Trophoblast cell (in vitro differentiated cells and primary cell): ENCODE results near the gene NBPF12.
A peak's percentile ranks its signal among the peaks of the same experiment; 100 is the strongest.
"Not testable (repeated sequence)": the region's sequence is repeated elsewhere in the genome, so short reads cannot be mapped to it uniquely, and the experiment has no call there.

Source experiments
- DNase-seq, 2 donors: peaks; one replicate each; pipeline ENCODE4 v3.0.0-alpha.2; 2016
- H2AFZ ChIP-seq: 2 replicates; pipeline ENCODE4 v1.6.1; 2013; ENCODE audit warnings: low read length, moderate library complexity, mild to moderate bottlenecking; ENCODE audit not compliant: insufficient read depth, poor library complexity
- H2AK5ac ChIP-seq: 2 replicates; pipeline ENCODE4 v1.6.1; 2013; ENCODE audit warnings: mild to moderate bottlenecking, low read length
- H2BK120ac ChIP-seq: 2 replicates; pipeline ENCODE4 v1.6.1; 2013; ENCODE audit warnings: low read length, mild to moderate bottlenecking, moderate library complexity; ENCODE audit not compliant: insufficient read depth, poor library complexity
- H2BK12ac ChIP-seq: 2 replicates; pipeline ENCODE4 v1.6.1; 2013; ENCODE audit warnings: mild to moderate bottlenecking, low read length, moderate library complexity
- H2BK5ac ChIP-seq: 2 replicates; pipeline ENCODE4 v1.6.1; 2013; ENCODE audit warnings: low read length, low read depth, moderate library complexity, mild to moderate bottlenecking; ENCODE audit not compliant: poor library complexity
- H3K14ac ChIP-seq: 2 replicates; pipeline ENCODE4 v1.6.1; 2013; ENCODE audit warnings: mild to moderate bottlenecking, low read length
- H3K18ac ChIP-seq: 2 replicates; pipeline ENCODE4 v1.6.1; 2013; ENCODE audit warnings: mild to moderate bottlenecking, low read length
- H3K23ac ChIP-seq: 2 replicates; pipeline ENCODE4 v1.6.1; 2013; ENCODE audit warnings: low read length
- H3K27ac ChIP-seq: 2 replicates; pipeline ENCODE4 v1.5.1; 2013; ENCODE audit warnings: low read depth, mild to moderate bottlenecking, inconsistent platforms, low read length, moderate library complexity
- H3K27me3 ChIP-seq: 2 replicates; pipeline ENCODE4 v1.6.1; 2013; ENCODE audit warnings: inconsistent platforms, mild to moderate bottlenecking, low read length, moderate library complexity; ENCODE audit not compliant: insufficient read depth
- H3K36me3 ChIP-seq, 2 experiments: 1 replicate in 1 of 2; 2 replicates in 1 of 2; pipeline ENCODE4 v1.6.1; 2013; ENCODE audit warnings: low read length in 2 of 2, mild to moderate bottlenecking in 2 of 2, moderate library complexity in 1 of 2; ENCODE audit not compliant: insufficient read depth in 2 of 2, control insufficient read depth in 1 of 2
- H3K4ac ChIP-seq: 2 replicates; pipeline ENCODE4 v1.6.1; 2013; ENCODE audit warnings: low read depth, mild to moderate bottlenecking, low read length, moderate library complexity
- H3K4me1 ChIP-seq, 2 experiments: 1 replicate in 1 of 2; 2 replicates in 1 of 2; pipeline ENCODE4 v1.6.1; 2013; ENCODE audit warnings: low read length in 2 of 2, mild to moderate bottlenecking in 2 of 2, moderate library complexity in 1 of 2; ENCODE audit not compliant: insufficient read depth in 2 of 2, control insufficient read depth in 1 of 2
- H3K4me2 ChIP-seq: 2 replicates; pipeline ENCODE4 v1.6.1; 2013; ENCODE audit warnings: inconsistent platforms, mild to moderate bottlenecking, low read length, moderate library complexity
- H3K4me3 ChIP-seq: 2 replicates; pipeline ENCODE4 v1.5.1; 2013; ENCODE audit warnings: mild to moderate bottlenecking, low read depth, low read length, inconsistent platforms
- H3K79me1 ChIP-seq: one replicate; pipeline ENCODE4 v1.6.1; 2013; ENCODE audit warnings: low read length
- H3K79me2 ChIP-seq: 2 replicates; pipeline ENCODE4 v1.6.1; 2013; ENCODE audit warnings: low read length, mild to moderate bottlenecking; ENCODE audit not compliant: control insufficient read depth, insufficient read depth, poor library complexity
- H3K9ac ChIP-seq: 2 replicates; pipeline ENCODE4 v1.6.1; 2013; ENCODE audit warnings: mild to moderate bottlenecking, low read length
- H3K9me3 ChIP-seq: 2 replicates; pipeline ENCODE4 v1.6.1; 2013; ENCODE audit warnings: low read depth, mild to moderate bottlenecking, control low read depth, inconsistent platforms, low read length; ENCODE audit not compliant: insufficient read depth
- H4K12ac ChIP-seq: 2 replicates; pipeline ENCODE4 v1.6.1; 2013; ENCODE audit warnings: low read depth, mild to moderate bottlenecking, low read length, moderate library complexity
- H4K8ac ChIP-seq: 2 replicates; pipeline ENCODE4 v1.6.1; 2013; ENCODE audit warnings: low read depth, mild to moderate bottlenecking, low read length, moderate library complexity
- H4K91ac ChIP-seq: one replicate; pipeline ENCODE4 v1.6.1; 2013; ENCODE audit warnings: low read depth, mild to moderate bottlenecking, low read length, moderate library complexity
- WGBS: extraction: QIAGEN DNeasy Blood & Tissue Kit; methylation state at CpG from one replicate; pipeline ENCODE4 v1.1.7; 2013; ENCODE audit warnings: missing lambda C conversion rate; ENCODE audit not compliant: insufficient read length, insufficient coverage; ENCODE audit errors: extremely low coverage; 5-methylcytosine and 5-hydroxymethylcytosine counted together

NBPF12 gene

DNA sequence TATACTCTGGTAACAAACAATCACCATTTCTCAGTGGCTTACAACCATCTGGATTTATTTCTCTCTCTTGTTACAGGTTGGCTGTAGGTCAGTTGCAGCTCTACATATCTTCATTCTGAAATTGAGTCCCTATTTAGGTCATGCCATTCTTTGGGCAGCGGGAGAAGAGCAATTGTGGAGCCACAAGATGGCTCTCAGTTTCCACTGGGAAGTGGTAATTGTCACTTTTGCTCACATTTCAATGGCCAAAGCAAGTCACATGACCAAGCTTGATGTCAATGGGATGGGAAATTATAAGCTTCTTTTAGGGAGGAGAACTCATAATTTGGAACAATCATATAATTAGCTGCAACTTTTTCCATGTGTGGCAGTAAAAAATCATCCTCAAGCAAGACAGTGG is 7.9 kb upstream of the NBPF12 start:
- not testable (repeated sequence) for DNase-seq, H2BK120ac ChIP-seq, H3K27ac ChIP-seq, H3K14ac ChIP-seq, H3K9ac ChIP-seq, H4K8ac ChIP-seq, H3K4ac ChIP-seq, H4K91ac ChIP-seq, H3K79me2 ChIP-seq, H2BK12ac ChIP-seq, H3K23ac ChIP-seq, H3K4me2 ChIP-seq, H3K36me3 ChIP-seq, H3K9me3 ChIP-seq, H2AFZ ChIP-seq, H2AK5ac ChIP-seq, H3K4me3 ChIP-seq, H3K79me1 ChIP-seq, H3K4me1 ChIP-seq, H3K27me3 ChIP-seq, H2BK5ac ChIP-seq, H4K12ac ChIP-seq, H3K18ac ChIP-seq
- no CpG with 5 or more reads among the region's 1 CpG for WGBS

DNA sequence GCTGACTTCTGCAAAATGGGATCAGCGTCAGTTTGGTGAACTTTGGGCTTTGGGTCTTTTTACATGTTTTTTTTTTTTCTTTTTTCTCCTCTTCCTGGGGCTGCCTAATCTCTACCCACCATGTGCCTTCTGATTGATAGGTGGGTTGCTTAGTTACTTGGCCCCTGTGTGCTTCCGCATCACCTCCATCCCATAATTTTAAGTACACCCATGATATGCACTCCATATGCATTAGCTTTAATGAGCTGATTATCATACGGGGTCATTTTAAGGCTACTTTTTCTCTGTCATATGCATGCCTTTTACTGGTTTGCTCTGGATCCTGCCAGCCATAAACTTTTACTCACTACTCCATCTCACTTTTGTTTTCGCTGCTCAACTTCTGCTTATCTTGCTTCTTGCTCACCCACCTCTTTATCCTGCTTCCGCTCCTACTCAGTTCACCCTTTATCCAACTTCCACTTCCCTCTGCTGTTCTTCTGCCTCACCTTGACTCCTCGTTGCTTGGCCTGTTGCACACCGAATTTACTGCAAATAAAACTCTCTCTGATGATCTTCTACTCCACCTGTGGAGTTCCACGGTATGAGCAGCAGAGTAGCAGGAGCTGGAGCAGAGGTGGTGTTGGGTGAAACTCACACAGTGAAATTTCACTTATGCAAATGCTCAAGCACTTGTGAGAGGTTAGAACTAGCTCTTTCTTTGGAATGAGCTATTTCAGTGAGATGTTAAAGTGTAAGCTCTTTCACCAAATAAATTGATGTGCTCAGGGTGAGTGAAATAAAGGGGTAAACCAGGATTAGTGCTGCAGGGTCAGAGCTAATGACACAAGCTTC is 3.5 kb upstream of the NBPF12 start:
- not testable (repeated sequence) for H4K91ac ChIP-seq, H3K14ac ChIP-seq, H3K4me1 ChIP-seq, H3K36me3 ChIP-seq, H3K4ac ChIP-seq, H2BK5ac ChIP-seq, H2AK5ac ChIP-seq, H3K18ac ChIP-seq, H3K79me1 ChIP-seq, H2BK120ac ChIP-seq, H3K23ac ChIP-seq, H4K12ac ChIP-seq, H3K4me3 ChIP-seq, DNase-seq, H3K27me3 ChIP-seq, H3K9me3 ChIP-seq, H3K9ac ChIP-seq, H2AFZ ChIP-seq, H3K27ac ChIP-seq, H4K8ac ChIP-seq, H3K79me2 ChIP-seq, H3K4me2 ChIP-seq, H2BK12ac ChIP-seq
- whole genome bisulfite sequencing = no CpG with 5 or more reads among the region's 8 CpGs

DNA sequence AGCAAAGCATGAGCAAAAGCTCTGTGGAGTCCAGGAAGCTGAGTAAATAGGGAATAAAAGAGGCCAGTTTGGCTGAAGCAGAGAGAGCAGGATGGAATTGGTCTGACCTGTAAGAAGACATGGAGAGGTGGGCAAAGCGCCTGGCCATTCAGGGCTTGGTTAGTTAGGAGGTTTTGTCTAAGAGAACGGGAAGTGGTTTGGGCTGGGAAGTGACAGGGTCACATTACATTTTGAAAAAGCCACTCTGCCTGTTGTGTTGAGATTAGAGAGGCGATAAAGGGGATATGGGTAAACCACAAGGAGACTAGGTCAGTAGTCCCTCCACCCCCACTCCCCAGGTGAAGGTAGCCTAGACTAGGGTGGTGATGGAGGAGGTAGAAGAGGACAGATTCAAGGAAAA is 662 bp upstream of the NBPF12 start:
- not testable (repeated sequence) for H3K23ac ChIP-seq, H3K27me3 ChIP-seq, H2BK5ac ChIP-seq, DNase-seq, H4K91ac ChIP-seq, H3K9ac ChIP-seq, H2BK12ac ChIP-seq, H3K4me1 ChIP-seq, H3K79me2 ChIP-seq, H3K18ac ChIP-seq, H4K8ac ChIP-seq, H3K14ac ChIP-seq, H3K79me1 ChIP-seq, H2BK120ac ChIP-seq, H3K4ac ChIP-seq, H3K36me3 ChIP-seq, H3K27ac ChIP-seq, H2AK5ac ChIP-seq, H3K4me3 ChIP-seq, H3K4me2 ChIP-seq, H2AFZ ChIP-seq, H3K9me3 ChIP-seq, H4K12ac ChIP-seq
- no CpG with 5 or more reads among the region's 3 CpGs for WGBS

DNA sequence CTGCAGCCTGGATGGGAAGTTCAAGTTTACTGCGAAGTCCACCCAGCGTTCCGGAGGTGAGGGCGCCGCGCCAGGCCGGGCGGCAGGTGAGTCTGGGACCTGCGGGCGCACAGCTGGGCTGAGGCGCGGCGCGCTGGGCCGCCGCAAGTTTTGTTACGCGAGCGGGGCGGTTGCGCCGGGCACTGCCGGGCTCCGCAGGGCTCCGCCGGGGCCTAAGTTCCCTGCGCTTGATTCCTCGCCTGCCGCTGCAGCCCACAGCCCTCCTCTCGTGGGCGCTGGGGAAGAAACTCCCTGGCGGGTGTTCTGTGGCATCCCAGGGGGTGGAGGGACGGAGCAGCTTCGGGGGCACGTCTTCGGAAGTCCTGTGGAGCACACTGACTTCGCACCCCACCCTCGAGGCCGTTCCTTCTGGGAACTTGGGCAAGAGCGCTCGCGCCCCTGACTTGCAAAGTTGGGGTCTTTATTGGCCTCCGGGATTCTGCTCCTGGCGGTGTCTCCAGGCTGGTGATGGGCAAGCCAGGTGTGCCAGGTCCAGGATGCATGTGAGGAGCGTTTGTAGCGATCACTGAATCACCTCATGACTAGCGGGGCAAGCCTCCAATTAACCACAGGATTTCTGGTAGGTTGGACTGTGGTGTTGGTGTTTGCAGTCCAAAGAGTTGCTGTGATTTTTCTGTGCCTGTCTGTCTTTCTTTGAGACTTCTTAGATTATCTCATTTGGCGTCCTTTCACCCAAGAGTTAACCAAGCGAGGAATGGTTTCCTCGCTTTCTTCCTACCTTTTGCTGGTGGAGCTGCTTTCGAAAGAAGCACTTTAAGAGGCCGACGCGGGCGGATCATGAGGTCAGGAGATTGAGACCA is 1.0 kb downstream of the NBPF12 start:
- H3K18ac ChIP-seq, H3K79me1 ChIP-seq, H2AFZ ChIP-seq, H3K9me3 ChIP-seq, H3K79me2 ChIP-seq, H3K27ac ChIP-seq, H4K91ac ChIP-seq, H2BK5ac ChIP-seq, H3K4me1 ChIP-seq, H3K23ac ChIP-seq, H2AK5ac ChIP-seq, H2BK12ac ChIP-seq, H3K27me3 ChIP-seq, H3K14ac ChIP-seq, H4K12ac ChIP-seq, H2BK120ac ChIP-seq, H3K36me3 ChIP-seq, H3K4ac ChIP-seq: not testable (repeated sequence)
- H3K4me3 ChIP-seq = peak overlapping the region; percentile 81
- WGBS = no CpG with 5 or more reads among the region's 55 CpGs
- H3K9ac ChIP-seq = peak overlapping the region; percentile 9
- peak overlapping the region; percentile 56 for H4K8ac ChIP-seq
- H3K4me2 ChIP-seq = peak overlapping the region; percentile 70
- DNase-seq = peak; percentile 49 to 71
